HCT116 (cell line): ENCODE data around the gene LCN9.

ENCODE experiments used
- ATF3 ChIP-seq: IDR thresholded peaks from 2 replicates; pipeline ENCODE4 v1.6.1; 2012
- CEBPB ChIP-seq: IDR thresholded peaks from 2 replicates; pipeline ENCODE4 v1.6.1; 2012; ENCODE audit warnings: low read depth
- CTCF ChIP-seq, 3 experiments: fragments of 200-600 bp in 1 of 3; sonication (generic) in 1 of 3; IDR thresholded peaks in 2 of 3; conservative IDR thresholded peaks in 1 of 3; 2 replicates each; pipeline ENCODE4 v1.5.1; 2012 to 2017; ENCODE audit warnings: low read depth in 2 of 3, low read length in 2 of 3, antibody characterized with exemption in 1 of 3, borderline replicate concordance in 1 of 3, control low read depth in 1 of 3, mild to moderate bottlenecking in 1 of 3, mixed read lengths in 1 of 3, mixed run types in 1 of 3, moderate library complexity in 1 of 3; ENCODE audit not compliant: insufficient read depth in 1 of 3
- EZH2 ChIP-seq: fragments of 200-600 bp; sonication (generic); IDR thresholded peaks from 2 replicates; pipeline ENCODE4 v1.6.1; 2017; ENCODE audit warnings: antibody characterized with exemption, mixed run types
- EZH2phosphoT487 ChIP-seq: fragments of 200-600 bp; IDR thresholded peaks from 2 replicates; pipeline ENCODE4 v1.6.1; 2018; ENCODE audit warnings: antibody characterized with exemption, borderline replicate concordance
- MAX ChIP-seq: IDR thresholded peaks from 2 replicates; pipeline ENCODE4 v1.6.1; 2012
- POLR2A ChIP-seq: IDR thresholded peaks from 2 replicates; pipeline ENCODE4 v1.7.0; 2011; ENCODE audit warnings: borderline replicate concordance; ENCODE audit not compliant: insufficient read depth, insufficient read length; ENCODE audit errors: extremely low read depth
- RAD21 ChIP-seq: IDR thresholded peaks from 2 replicates; pipeline ENCODE4 v1.6.1; 2012; ENCODE audit warnings: low read depth, mild to moderate bottlenecking
- REST ChIP-seq: IDR thresholded peaks from 2 replicates; pipeline ENCODE4 v1.6.1; 2012; ENCODE audit warnings: low read depth
- ZBTB33 ChIP-seq: IDR thresholded peaks from 2 replicates; pipeline ENCODE4 v1.6.1; 2011; ENCODE audit warnings: mild to moderate bottlenecking, low read length, moderate library complexity; ENCODE audit not compliant: insufficient replicate concordance; ENCODE audit errors: extremely low read depth

- TF ChIP-seq CTCF (IDR thresholded peaks at IDR 0.05 in 2 of 3, conservative IDR thresholded peaks at IDR 0.05 in 1 of 3; ENCODE audit: borderline replicate concordance in 1 of 3, insufficient read depth in 1 of 3, low read depth in 2 of 3, low read length in 2 of 3) = no peak
- TF ChIP-seq ZBTB33 = no peak
- no peak for TF ChIP-seq POLR2A
- no peak for TF ChIP-seq EZH2
- TF ChIP-seq EZH2phosphoT487 = no peak
- no peak for TF ChIP-seq RAD21
- no peak for TF ChIP-seq MAX
- no peak for TF ChIP-seq CEBPB
- TF ChIP-seq REST = no peak
- no peak for TF ChIP-seq ATF3
Observed at GRCh38 chr9:135662758-135663450, at the start of gene LCN9.
